Endometrial microvascular endothelial cells (primary cell): Measurements from ENCODE around the gene EPHA10. TPM values are rescaled to one million over a fixed set of nuclear protein-coding genes. Genes with fewer than 3 reads are reported as not detected.

Experiments used
- in situ Hi-C: cut with HindIII; loops from 2 replicates; pipeline ENCODE4 v1.10.0; 2017; ENCODE audit warnings: low sequenced_read_pairs, low pct_unique_long_range_greater_than_20kb; ENCODE audit errors: inconsistent ontology term
- total RNA-seq: library from RNA; depleted of rRNA; stranded (reverse); fragments of >200 nt; gene quantifications from one replicate; pipeline ENCODE4 v1.2.3, GENCODE V29; 2015; ENCODE audit errors: inconsistent ontology term

EPHA10 gene
- total RNA-seq, 1 donor from 2014 or later, result not detected

DNA sequence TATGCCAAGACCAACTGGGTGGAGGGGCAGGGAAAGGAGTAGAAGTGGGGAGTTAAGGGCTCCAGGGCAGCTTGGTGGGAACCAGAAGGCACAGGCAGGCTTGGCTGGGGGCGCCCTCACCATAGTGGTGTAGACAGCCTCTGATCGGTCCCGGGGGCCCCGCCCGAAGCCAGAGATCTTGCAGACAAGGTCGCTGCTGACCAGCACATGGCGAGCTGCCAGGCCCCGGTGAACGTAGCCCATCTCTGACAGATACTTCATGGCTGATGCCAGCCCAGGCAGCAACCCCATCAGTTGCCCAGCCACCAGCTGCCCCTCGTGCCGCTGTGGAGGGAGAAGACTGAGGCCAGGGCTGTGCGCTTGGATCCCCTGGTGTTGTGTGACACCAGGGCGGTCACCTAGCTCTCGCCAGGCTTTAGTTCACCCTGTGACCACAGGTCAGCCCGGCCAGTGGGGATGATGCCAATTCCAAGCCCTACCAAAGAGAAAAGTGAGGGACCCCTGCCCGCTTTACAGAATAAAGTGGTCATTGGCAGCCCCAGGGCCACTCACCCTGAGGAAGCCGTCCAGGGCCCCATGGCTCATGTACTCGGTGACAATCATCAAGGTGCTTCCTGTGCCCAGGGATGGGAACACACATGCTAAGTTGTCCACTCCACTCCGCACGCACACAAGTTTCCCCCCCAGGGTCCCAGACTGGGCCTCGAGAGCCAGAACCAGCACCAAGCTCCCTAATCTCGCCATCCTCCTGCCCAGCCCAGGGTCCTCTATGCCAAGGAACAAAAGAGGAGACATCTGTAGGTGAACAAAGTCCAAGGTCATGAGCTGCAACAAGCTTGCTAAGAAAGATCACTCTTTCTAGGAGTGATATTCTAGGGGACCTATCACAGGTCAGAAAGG is 44.4 kb downstream of the EPHA10 start:
- in situ Hi-C loops, result no loop called here

DNA sequence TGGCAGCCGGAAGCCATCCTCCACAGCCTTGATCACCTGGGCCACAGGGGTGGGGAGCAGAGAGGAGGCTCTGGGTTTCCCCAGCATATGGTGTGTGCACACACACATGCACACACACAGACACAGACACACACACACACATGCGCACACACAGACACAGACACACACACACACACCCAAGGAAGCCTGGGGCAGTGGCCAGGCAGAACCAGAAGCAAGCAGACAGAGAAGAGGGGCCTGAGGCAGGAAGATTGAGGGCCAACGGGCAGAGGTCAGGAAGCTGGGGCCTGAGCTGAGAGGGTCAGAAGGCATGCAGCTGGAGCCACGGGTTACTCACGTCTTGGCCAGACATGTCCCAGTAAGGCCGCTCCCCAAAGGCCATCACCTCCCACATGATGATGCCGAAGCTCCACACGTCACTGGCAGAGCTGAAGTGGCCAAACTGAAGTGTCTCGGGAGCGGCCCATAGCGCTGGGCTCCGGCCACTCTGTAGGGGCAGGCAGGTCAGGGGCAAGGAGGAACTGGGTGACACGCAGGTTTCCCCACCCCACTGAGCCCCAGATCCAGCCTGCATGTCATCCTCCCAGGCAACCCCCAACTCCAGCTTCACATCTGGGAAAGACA is 45.2 kb downstream of the EPHA10 start:
- in situ Hi-C loops, result no loop called here

DNA sequence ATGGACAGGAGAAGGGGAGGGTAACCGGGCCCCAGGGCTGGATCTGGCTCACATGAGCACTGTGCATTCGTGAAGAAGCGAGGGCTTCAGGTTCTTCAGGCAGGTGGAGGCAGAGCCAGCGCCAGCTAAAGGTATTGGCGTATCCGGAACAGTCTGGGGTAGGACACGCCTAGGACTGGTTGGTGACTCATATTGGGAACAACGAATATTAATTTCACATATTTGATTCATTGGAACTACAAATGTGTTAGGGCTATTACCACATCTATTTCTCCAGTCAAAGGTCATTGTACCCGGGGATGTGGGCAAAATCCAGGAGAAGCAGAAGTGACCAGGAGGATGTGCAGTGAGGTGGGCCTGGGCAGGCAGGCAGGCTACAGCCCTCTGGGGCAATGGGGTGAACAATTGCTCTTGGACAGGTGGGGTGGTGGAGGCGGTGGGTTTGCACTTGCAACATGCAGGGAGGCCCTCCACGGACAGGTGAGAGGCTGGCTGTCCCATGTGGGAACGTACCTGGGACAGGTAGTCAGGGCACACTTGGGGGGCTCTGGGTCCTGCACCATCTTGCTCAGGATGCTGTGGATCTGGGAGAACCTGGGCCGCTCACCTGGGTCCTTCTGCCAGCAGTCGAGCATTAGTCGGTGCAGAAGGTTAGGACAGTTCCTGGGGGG is 45.9 kb downstream of the EPHA10 start:
- in situ Hi-C loops, result no loop called here

DNA sequence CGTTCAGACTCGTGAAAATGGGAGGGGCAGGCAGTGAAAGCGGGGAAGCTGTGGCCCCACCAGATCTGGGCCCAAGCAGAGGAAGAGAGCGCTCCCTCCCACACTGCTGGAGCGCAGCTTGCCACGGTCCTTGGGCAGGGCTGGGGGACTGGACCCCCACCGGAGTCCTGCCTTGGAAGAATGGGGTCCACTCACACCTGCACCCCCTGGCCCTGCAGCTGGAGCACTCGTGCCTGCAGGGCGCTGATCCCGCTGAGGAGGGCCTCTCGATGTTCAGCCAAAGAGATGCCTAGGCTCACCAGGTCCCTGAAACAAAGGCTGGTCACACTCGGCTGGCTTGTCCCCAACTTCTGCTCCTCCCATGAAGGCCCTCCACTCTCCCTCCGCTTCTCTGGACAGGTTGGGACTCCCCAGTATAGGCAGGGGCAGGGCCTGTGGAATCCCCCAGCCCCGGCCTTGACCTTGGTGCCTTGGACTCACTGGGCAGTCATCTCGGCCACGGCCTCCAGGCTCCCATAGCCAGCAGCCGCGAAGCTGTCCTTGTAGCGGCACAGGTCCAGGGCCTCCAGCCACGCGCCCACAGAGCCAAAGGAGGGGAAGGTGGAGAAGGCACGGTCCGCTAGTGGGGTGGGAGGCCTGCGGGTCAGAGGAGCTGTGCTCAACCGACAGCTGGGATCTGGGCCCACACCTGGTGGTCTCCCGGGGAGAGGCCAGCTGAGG is 46.6 kb downstream of the EPHA10 start:
- in situ Hi-C loops, result no loop called here

DNA sequence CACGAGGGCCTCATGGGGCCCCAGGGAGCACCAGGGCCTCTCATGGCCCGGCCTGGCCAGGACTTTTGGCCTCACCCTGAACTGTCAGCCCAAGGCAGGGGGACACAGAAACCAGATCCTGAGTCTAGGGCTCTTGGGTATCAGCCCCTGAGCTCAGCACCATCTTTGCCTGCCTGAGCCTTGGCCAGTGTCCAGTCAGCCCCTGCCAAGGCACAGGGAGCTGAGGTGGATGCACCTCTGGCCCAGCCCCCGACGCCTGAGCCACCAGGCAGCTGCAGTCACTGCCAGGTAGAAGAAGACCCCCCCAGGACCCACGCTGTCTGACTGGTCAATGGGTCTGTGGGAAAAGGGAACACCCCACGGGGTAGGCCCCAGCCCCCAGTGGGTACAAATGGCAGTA is 47.3 kb downstream of the EPHA10 start:
- in situ Hi-C loops, result no loop called here

DNA sequence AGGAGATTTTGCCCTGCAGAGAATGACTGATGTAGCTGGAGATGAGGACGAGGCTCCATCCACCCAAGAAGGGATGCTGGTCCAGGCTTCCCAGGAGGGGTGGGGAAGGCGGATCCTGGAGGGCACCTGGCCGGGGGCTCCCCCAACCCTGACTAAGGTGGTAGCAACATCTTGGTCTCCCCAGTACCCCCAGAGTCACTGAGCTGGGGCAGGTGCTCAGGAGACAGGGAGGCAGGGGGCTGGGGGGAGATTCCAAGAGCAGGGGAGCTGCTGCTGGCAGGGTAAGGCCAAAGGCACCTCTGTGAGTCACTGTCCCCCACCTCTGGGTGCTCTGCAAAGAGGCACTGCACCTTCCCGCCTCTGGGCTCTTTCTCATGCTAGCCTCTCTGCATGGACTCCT is 48.6 kb downstream of the EPHA10 start:
- in situ Hi-C loops, result no loop called here

DNA sequence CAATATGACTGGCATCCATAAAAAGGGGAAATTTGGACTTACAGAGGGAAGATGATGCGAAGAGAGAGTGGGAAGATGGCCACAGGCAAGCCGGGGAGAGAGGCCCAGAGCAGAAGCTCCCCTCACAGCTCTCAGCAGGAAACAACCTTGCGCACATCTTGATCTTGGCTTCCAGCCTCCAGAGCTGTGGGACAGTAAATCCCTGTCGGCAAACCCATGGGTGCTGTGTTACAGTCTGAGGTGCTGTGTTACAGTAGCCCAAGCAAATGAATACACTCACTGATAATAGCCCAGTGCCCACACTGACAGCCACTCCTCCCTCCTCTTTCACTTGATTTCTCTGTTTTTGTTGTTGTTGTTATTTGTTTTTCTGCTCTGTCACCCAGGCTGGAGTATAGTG is 50.2 kb downstream of the EPHA10 start:
- in situ Hi-C loops, result no loop called here

DNA sequence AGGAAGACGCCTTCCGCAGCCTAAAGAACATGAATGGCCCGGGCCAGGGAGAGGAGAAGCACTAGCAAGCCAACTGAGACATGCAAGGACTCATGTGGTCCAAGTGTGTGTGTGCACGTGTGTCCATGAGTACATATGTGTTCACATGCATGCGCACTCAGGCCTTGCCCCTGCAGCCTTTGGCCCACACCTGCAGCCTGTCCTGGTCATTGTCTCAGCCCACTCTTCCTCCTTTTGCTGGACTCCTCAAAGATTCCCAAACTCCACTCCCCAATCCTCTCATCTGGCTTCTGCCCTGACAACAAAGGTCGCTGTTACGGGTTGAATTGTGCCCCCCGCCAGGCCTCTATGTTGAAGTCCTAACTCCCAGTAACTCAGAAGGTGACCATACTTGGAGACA is 50.7 kb downstream of the EPHA10 start:
- in situ Hi-C loops, result no loop called here

DNA sequence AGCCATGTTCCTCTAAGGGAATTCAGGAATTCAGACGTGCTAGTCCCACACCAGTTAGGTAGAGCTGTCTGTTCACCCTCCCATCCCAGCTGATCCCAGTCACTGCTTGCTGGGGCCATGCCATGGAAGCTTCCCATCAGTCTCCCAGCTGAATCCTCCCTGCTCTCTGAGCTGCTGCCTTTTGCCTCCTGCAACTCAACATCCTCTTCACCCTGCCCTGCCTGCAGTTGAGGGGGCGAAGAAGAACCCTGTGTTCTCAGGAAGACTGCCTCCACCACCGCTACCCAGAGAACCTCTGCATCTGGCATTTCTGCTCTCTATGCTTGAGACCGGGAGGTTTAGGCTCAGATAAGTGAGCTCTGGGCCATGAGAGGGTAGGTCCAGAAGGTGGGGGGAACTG is 56.4 kb downstream of the EPHA10 start:
- in situ Hi-C loops, result no loop called here

DNA sequence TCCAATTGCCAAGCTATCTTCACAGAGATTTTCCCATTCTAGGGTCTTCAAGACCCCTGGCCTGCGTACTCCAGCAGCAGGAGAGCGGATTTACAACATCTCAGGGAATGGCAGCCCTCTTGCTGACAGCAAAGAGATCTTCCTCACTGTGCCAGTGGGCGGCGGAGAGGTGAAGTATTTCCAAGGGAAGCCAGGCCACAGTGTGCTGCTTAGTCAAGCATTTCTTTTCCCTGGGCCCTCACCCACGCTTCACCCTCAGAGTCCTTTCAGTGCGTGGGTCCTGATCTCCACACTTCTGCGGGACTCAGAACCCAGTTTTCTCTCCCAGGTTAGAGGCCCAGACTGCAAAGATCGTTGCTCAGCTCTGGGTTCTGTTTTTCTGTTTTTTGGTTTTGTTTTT is 59.5 kb downstream of the EPHA10 start:
- in situ Hi-C loops, result no loop called here

DNA sequence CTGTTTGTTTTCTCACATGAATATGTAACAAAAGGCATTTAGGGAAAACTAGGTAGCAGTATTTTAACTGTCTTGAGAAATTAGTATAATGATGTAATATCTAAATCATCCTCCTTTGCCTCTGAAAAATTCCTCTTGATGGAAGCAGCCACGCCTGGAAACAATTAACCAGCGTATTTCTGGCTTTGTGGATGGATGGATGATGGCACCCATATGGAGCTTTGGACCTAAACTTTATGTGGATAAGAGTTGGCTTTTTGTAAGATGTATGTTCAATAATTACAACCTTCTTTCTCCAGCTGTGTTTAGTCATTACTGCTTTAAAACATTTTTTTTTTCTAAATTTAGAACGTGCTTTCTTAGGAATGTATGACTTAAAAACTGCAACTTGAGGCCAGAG is 60.0 kb downstream of the EPHA10 start:
- in situ Hi-C loops, result no loop called here

DNA sequence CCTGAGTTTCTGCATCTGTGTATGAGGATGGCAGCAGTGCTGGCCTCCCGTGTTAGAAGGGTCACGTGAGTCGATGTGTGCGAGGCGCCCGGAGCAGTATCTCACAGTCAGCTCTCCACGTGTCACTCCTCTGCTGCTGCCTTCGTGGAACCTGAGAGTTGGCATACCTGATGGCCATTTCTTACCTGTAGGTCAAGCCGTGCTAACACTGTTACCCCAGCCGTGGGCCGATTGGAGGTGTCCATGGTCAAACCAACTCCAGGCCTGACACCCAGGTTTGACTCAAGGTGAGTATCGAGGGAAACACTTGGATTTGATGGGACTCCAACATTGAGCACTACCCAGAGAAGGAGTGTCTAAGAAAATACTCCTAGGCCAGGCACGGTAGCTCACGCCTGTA is 61.9 kb downstream of the EPHA10 start:
- in situ Hi-C loops, result no loop called here

DNA sequence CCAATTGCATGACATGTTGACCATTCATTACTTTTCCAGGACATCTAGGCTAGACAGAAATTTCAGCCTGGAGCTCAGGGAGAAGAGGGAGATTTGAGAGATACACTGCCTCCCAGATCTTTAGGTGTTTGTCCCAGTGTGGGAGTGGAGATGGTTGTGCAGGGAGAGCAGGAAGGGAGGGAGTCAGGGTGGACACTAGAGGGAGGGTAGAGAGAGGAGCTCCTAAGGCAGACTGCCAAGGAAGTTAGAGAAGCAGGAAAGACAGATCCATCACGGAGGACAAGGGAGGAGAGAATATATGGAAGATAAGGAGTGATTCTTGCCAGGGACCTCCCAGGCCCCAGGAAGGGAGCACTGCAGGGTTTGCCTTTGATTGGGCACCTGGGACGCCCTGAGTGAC is 63.9 kb downstream of the EPHA10 start:
- in situ Hi-C loops, result no loop called here

DNA sequence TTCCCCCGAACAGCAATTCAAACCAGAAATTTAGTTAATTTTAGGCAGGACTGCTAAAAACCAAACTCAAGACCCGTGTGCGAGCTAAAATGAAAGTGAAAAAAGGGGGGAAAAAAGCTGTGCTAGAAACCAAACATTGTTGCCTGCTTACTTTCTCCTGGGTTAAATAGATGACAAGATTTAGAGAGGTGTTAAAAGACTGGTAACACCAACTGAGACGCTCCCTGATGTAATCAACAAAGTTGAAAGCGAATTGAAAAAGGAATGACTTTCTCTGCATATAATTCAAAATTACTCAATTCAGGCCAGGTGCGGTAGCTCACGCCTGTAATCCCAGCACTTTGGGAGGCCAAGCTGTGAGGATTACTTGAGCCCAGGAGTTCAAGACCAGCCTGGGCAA is 65.8 kb downstream of the EPHA10 start:
- in situ Hi-C loops, result no loop called here

DNA sequence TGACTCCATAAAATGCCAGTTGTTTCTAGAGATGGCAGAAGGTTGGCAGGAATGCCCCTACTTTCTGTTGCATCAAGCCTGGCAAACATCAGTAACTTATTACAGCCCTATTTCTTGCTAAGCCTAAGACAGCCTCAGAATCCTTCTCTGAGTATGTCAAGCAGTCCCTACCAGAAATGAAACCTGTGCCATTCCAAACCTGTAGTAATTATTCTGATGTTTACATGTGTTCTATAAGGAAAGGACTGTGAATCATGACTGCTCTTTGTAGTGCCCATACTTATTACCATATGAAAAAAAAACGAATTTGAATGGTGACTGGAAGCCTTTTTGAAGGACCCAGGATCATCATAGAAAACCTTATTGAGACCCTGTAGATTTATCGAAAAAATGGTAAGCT is 67.2 kb downstream of the EPHA10 start:
- in situ Hi-C loops, result no loop called here

DNA sequence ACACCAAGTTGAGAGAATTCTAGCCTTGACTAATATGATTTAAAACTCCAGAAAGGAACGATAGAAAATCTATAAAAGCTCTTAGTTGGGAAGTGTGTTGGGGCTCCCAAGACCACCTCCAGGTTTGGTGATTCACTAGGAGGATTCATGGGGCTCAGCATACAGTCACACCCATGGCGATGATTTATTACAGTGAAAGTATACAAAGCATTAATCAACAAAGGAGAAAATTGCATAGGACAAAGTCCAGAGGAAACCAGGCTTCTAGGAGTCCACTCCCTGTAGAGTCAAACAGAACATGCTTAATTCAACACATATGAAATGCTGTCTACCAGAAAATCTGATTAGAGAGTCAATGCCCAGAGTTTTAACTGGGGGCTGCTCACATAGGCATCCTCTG is 67.8 kb downstream of the EPHA10 start:
- in situ Hi-C loops, result no loop called here

DNA sequence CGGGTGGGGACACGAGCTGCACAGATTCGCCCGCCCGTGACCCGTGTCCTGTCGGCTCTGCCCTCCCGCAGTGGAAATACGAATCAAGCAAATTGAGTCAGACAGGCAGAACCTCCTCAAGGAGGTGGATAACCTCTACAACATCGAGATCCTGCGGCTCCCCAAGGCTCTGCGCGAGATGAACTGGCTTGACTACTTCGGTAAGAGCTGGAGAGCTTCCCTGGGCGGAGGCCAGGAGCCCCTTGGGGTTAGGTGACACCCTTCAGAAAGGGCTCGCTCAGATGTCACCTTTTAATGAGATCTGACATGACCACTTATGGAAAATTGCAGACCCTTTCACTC is 72.1 kb downstream of the EPHA10 start:
- in situ Hi-C loops, result loop anchor here (5.0 kb wide), 1 partner anchor 96 kb away; the partner anchor contains the start of gene GNL2

DNA sequence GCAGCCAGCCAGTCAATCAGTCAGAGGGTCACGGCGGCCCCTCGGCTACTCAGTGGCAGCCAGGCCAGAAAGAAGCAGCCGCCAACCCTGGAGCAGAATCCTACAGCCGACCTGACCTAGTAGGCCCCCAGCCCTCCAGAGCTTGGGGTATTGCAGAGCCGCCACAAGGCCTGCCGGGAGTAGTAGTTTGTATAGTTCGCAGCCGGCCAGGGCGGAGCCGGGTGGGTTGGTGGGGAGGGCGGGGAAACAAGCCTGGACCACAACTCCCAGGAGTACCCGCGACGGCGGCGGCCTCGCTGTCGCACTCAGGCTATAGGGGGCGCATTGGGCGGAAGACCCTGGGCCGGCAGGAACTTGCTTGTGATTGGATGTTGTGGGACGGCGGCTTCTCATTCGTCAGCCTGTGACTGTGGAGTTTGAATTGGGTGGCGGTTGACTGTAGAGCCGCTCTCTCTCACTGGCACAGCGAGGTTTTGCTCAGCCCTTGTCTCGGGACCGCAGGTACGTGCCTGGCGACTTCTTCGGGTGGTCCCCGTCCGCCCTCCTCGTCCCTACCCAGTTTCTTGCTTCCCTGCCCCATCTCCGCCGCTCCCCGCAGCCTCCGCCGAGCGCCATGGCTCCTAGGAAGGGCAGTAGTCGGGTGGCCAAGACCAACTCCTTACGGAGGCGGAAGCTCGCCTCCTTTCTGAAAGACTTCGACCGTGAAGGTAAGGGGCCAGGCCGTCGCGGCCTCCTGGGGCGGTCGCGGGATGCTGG is 72.7 kb downstream of the EPHA10 start, which contains the start of gene CDCA8:
Gene CDCA8 (plus strand): TSS at position 439 of the 756 bp plus-strand sequence. CDS start 175 bp downstream, at position 614.
- in situ Hi-C loops, result loop anchor here (5.0 kb wide), 1 partner anchor 95 kb away; the partner anchor contains the start of gene GNL2
